ENCODE results near the gene GLIPR1L2.

DNA sequence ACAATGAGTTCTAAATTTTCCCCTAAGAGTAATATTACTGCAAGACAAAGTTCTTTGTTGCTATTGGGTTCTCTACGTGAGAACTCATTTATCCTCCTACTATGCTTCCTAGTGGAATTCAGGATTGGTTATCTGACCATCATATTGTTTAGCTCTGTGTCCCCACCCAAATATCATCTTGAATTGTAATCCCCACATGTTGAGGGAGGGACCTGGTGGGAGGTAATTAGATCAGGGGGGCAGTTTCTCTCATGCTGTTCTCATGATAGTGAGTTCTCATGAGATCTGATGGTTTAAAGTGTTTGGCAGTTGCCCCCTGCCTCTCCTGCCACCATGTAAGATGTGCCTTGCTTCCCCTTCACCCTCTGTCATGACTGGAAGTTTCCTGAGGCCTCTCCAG, 36.6 kb downstream of the GLIPR1L2 start:
- TF ChIP-seq EZH2 (optimal IDR thresholded peaks at IDR 0.05; ENCODE audit: low read depth, low read length) (no peak), EZH2phosphoT487 (IDR thresholded peaks at IDR 0.05; ENCODE audit: low read length) (no peak)
- TF ChIP-seq, protein P1, sequence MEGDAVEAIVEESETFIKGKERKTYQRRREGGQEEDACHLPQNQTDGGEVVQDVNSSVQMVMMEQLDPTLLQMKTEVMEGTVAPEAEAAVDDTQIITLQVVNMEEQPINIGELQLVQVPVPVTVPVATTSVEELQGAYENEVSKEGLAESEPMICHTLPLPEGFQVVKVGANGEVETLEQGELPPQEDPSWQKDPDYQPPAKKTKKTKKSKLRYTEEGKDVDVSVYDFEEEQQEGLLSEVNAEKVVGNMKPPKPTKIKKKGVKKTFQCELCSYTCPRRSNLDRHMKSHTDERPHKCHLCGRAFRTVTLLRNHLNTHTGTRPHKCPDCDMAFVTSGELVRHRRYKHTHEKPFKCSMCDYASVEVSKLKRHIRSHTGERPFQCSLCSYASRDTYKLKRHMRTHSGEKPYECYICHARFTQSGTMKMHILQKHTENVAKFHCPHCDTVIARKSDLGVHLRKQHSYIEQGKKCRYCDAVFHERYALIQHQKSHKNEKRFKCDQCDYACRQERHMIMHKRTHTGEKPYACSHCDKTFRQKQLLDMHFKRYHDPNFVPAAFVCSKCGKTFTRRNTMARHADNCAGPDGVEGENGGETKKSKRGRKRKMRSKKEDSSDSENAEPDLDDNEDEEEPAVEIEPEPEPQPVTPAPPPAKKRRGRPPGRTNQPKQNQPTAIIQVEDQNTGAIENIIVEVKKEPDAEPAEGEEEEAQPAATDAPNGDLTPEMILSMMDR (IDR thresholded peaks at IDR 0.05; ENCODE audit: low read length) = no peak

All from MM.1S (cell line).